OCI-LY1 (cell line): ENCODE measurements around the gene MRPL36.

Experiments
- CTCF ChIP-seq: fragments of 200-600 bp; sonication (generic), shearing (Covaris generic); IDR thresholded peaks from 2 replicates; pipeline ENCODE4 v1.5.1; 2017; ENCODE audit warnings: mild to moderate bottlenecking, antibody characterized with exemption, low read length, moderate library complexity, mixed read lengths
- EZH2 ChIP-seq: fragments of 200-600 bp; sonication (generic), shearing (Covaris generic); IDR thresholded peaks from 2 replicates; pipeline ENCODE4 v1.8.0; 2017; ENCODE audit warnings: borderline replicate concordance, mixed run types, mild to moderate bottlenecking, antibody characterized with exemption, low read length, moderate library complexity, mixed read lengths

GRCh38 chr5:1755321-1755949, 44.2 kb downstream of the MRPL36 start:
- no peak for TF ChIP-seq EZH2
- TF ChIP-seq CTCF: no peak
